GM12872 (cell line): Measurements from ENCODE around the gene RCVRN.
A peak's percentile ranks its signal among the peaks of the same experiment; 100 is the strongest.

ENCODE experiments used
- CTCF ChIP-seq: IDR thresholded peaks from 3 replicates; pipeline ENCODE4 v1.5.1; 2011; ENCODE audit warnings: low read depth, mild to moderate bottlenecking, low read length, moderate library complexity; ENCODE audit not compliant: insufficient read depth

The RCVRN gene

GRCh38 chr17:9894231-9894630 lies 10.8 kb downstream of the RCVRN start:
- no peak for TF ChIP-seq CTCF

GRCh38 chr17:9893411-9894012 lies 11.6 kb downstream of the RCVRN start:
- TF ChIP-seq CTCF, result no peak

- peak; percentile 84 for TF ChIP-seq CTCF
Measured at GRCh38 chr17:9890124-9890523, 14.9 kb downstream of the RCVRN start.

DNA sequence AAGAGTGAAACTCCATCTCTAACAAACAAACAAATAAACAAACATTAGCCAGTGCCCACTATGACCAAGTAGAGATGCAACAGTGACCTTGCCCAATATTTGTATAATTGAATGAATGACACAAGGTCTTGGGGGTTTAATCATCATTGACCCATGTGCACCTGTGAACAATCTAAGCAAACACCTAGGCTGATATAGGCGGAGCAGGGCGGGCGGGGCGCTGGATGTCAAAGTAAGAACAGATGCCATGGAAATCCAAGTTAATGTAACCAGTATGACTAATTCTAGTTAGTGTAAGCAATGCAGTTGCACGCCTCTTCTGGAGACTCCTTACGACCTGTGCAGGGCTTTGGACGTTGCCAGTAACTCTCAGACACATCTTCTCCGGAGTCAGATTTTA lies 17.6 kb downstream of the RCVRN start:
- TF ChIP-seq CTCF, result no peak

- no peak for TF ChIP-seq CTCF
Measured at GRCh38 chr17:9886141-9886930, 18.7 kb downstream of the RCVRN start.

- TF ChIP-seq CTCF, result no peak
Measured at GRCh38 chr17:9883451-9883850, 21.6 kb downstream of the RCVRN start.

DNA sequence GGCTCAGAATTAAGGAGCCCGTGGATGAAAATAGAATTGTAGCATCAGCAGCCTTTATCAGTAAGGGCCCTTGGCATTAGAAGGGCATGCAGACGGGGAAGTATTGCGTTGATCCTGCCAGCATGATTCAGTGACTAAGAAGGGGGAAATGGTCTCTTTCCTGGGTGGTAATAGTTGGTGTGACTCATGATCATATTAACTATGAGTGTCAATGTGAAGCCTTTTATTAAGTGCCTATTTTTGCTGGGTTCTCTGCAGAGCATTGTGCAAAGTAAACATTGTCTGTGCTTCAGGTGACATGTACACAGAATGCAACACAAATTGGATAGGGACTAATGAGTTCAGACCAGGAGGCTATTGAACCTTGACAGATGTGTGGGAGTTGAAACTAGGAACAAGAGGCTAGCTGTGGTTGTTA lies 24.5 kb downstream of the RCVRN start:
- no peak for TF ChIP-seq CTCF
